NT2/D1 (cell line): ENCODE measurements around the gene KDM6B.

ENCODE experiments used
- SUZ12 ChIP-seq: IDR thresholded peaks from 2 replicates; pipeline ENCODE4 v1.6.1; 2011; ENCODE audit not compliant: insufficient read length, insufficient read depth; ENCODE audit errors: extremely low read depth
- YY1 ChIP-seq: IDR thresholded peaks from 2 replicates; pipeline ENCODE4 v1.6.1; 2011; ENCODE audit not compliant: insufficient read length, insufficient read depth
- ZNF274 ChIP-seq: IDR thresholded peaks from 2 replicates; pipeline ENCODE4 v1.6.1; 2011; ENCODE audit warnings: mild to moderate bottlenecking, low read depth, low read length

GRCh38 chr17:7844292-7845154 is 10.5 kb downstream of the KDM6B start:
- no peak for TF ChIP-seq YY1
- no peak for TF ChIP-seq ZNF274
- TF ChIP-seq SUZ12, result no peak
